CD4-positive, alpha-beta T cell treated with Interleukin-21 for 1 hour (primary cell): ENCODE measurements around the gene FCGR1A.
A peak's percentile ranks its signal among the peaks of the same experiment; 100 is the strongest.
"Not testable (repeated sequence)": the region's sequence is repeated elsewhere in the genome, so short reads cannot be mapped to it uniquely, and the experiment has no call there.

Experiments used
- DNase-seq: peaks from one replicate; pipeline ENCODE4 v3.0.0-alpha.2; 2020

Gene FCGR1A

GRCh38 chr1:149782600-149782999, at the start of gene FCGR1A:
Gene FCGR1A, plus strand, starts transcription at chr1:149782694. Its CDS starts 50 bp downstream, at chr1:149782744.
- DNase-seq, result not testable (repeated sequence)

GRCh38 chr1:149732781-149733180, 49.7 kb upstream of the FCGR1A start:
- DNase-seq, result not testable (repeated sequence)

GRCh38 chr1:149734692-149735091, 47.8 kb upstream of the FCGR1A start:
- not testable (repeated sequence) for DNase-seq

- DNase-seq, result peak; percentile 62
These were observed 42.3 kb upstream of the FCGR1A start for GRCh38 chr1:149740148-149740581.

- not testable (repeated sequence) for DNase-seq
These were observed 41.8 kb upstream of the FCGR1A start for GRCh38 chr1:149740590-149741230.

GRCh38 chr1:149741914-149742313, 40.6 kb upstream of the FCGR1A start:
- DNase-seq, result not testable (repeated sequence)

- not testable (repeated sequence) for DNase-seq
These were observed 35.8 kb upstream of the FCGR1A start for GRCh38 chr1:149746463-149747356.

GRCh38 chr1:149747359-149748143, 34.9 kb upstream of the FCGR1A start:
- not testable (repeated sequence) for DNase-seq

- not testable (repeated sequence) for DNase-seq
These were observed 34.4 kb upstream of the FCGR1A start for GRCh38 chr1:149748144-149748500.

GRCh38 chr1:149750562-149750961, 31.9 kb upstream of the FCGR1A start:
- DNase-seq, result not testable (repeated sequence)

- not testable (repeated sequence) for DNase-seq
These were observed 30.3 kb upstream of the FCGR1A start for GRCh38 chr1:149752186-149752585.

GRCh38 chr1:149753466-149753865, 29.0 kb upstream of the FCGR1A start:
- not testable (repeated sequence) for DNase-seq

- not testable (repeated sequence) for DNase-seq
These were observed 27.2 kb upstream of the FCGR1A start for GRCh38 chr1:149755294-149755693.

- not testable (repeated sequence) for DNase-seq
These were observed 20.2 kb upstream of the FCGR1A start for GRCh38 chr1:149762294-149762693.

GRCh38 chr1:149764087-149764800, 18.2 kb upstream of the FCGR1A start:
- not testable (repeated sequence) for DNase-seq

GRCh38 chr1:149766241-149766640, 16.3 kb upstream of the FCGR1A start:
- not testable (repeated sequence) for DNase-seq

- DNase-seq, result not testable (repeated sequence)
These were observed 13.3 kb upstream of the FCGR1A start for GRCh38 chr1:149769216-149769615.

- not testable (repeated sequence) for DNase-seq
These were observed 11.8 kb upstream of the FCGR1A start for GRCh38 chr1:149770661-149771060.

- not testable (repeated sequence) for DNase-seq
These were observed 10.7 kb upstream of the FCGR1A start for GRCh38 chr1:149771653-149772425.

GRCh38 chr1:149775510-149776147, 6.9 kb upstream of the FCGR1A start:
- not testable (repeated sequence) for DNase-seq

- not testable (repeated sequence) for DNase-seq
These were observed 5.4 kb upstream of the FCGR1A start for GRCh38 chr1:149777084-149777483.
